IMR-90 (cell line): Measurements from ENCODE around the gene ZMIZ1. TPM values are rescaled to one million over a fixed set of nuclear protein-coding genes. Genes with fewer than 3 reads are reported as not detected.

Experiments used
- ATAC-seq: fragments of 200-7000 bp; cut with Tn5 transposase; 2 replicates; pipeline ENCODE4 v1.9.1; 2020; ENCODE audit warnings: low read depth, mild to moderate bottlenecking, moderate library complexity
- BruUV-seq: library from RNA; stranded (reverse); fragments of 400-500 nt; replicated peaks from 2 replicates; lab custom pipeline; 2021; lab: Mats Ljungman, UMichigan
- CTCF ChIA-PET: fragments of 300-600 bp; formaldehyde crosslinking; extraction: SDS; loops from one replicate; lab custom pipeline; 2021; ENCODE audit warnings: antibody characterized with exemption; lab: Yijun Ruan, JAX
- POLR2A ChIA-PET: fragments of 300-600 bp; sonication (Branson Sonifier 250); formaldehyde crosslinking; loops from one replicate; lab custom pipeline; 2022; ENCODE audit warnings: antibody characterized with exemption; ENCODE audit not compliant: unreplicated experiment; lab: Charles Lee
- DNase-seq: peaks from one replicate; pipeline ENCODE4 v3.0.0; 2013
- H2AFZ ChIP-seq: replicated peaks from 2 replicates; pipeline ENCODE3; 2013; ENCODE audit warnings: low read length, mild to moderate bottlenecking; ENCODE audit not compliant: poor library complexity
- H2AK5ac ChIP-seq: 2 replicates; pipeline ENCODE4 v1.6.1; 2013; ENCODE audit warnings: low read depth, low read length, inconsistent platforms
- H2AK9ac ChIP-seq: replicated peaks from 2 replicates; pipeline ENCODE3; 2013; ENCODE audit warnings: mild to moderate bottlenecking, low read depth, low read length, moderate library complexity; ENCODE audit not compliant: poor library complexity
- H2BK120ac ChIP-seq: 2 replicates; pipeline ENCODE4 v1.6.1; 2013; ENCODE audit warnings: low read depth, low read length, inconsistent platforms
- H2BK15ac ChIP-seq: 3 replicates; pipeline ENCODE4 v1.6.1; 2013; ENCODE audit warnings: low read depth, low read length, inconsistent platforms
- H2BK20ac ChIP-seq: 2 replicates; pipeline ENCODE4 v1.6.1; 2013; ENCODE audit warnings: low read depth, mild to moderate bottlenecking, inconsistent platforms, low read length, moderate library complexity
- H2BK5ac ChIP-seq: 2 replicates; pipeline ENCODE4 v1.6.1; 2013; ENCODE audit warnings: mild to moderate bottlenecking, low read depth, low read length, inconsistent platforms; ENCODE audit not compliant: poor library complexity, severe bottlenecking
- H3K14ac ChIP-seq: replicated peaks from 2 replicates; pipeline ENCODE4 v1.6.1; 2013; ENCODE audit warnings: low read depth, low read length, inconsistent platforms
- H3K18ac ChIP-seq: 2 replicates; pipeline ENCODE4 v1.6.1; 2013; ENCODE audit warnings: low read depth, low read length, control low read depth
- H3K23ac ChIP-seq: 2 replicates; pipeline ENCODE4 v1.6.1; 2013; ENCODE audit warnings: low read depth, low read length, inconsistent platforms
- H3K27ac ChIP-seq: 2 replicates; pipeline ENCODE4 v1.5.1; 2013; ENCODE audit warnings: mild to moderate bottlenecking, control low read depth, low read length; ENCODE audit not compliant: insufficient read depth
- H3K27me3 ChIP-seq: 2 replicates; pipeline ENCODE4 v1.6.1; 2013; ENCODE audit warnings: low read length; ENCODE audit not compliant: control insufficient read depth, insufficient read depth
- H3K36me3 ChIP-seq: 2 replicates; pipeline ENCODE4 v1.6.1; 2013; ENCODE audit warnings: low read length, mixed read lengths; ENCODE audit not compliant: control insufficient read depth, insufficient read depth
- H3K4ac ChIP-seq: 2 replicates; pipeline ENCODE4 v1.6.1; 2013; ENCODE audit warnings: low read depth, low read length, inconsistent platforms
- H3K4me1 ChIP-seq: 2 replicates; pipeline ENCODE4 v1.6.1; 2013; ENCODE audit warnings: low read length, mixed read lengths; ENCODE audit not compliant: control insufficient read depth, insufficient read depth
- H3K4me2 ChIP-seq: 2 replicates; pipeline ENCODE4 v1.6.1; 2013; ENCODE audit warnings: low read depth, mild to moderate bottlenecking, control low read depth, low read length, moderate library complexity
- H3K4me3 ChIP-seq: 2 replicates; pipeline ENCODE4 v1.5.1; 2013; ENCODE audit warnings: low read depth, mild to moderate bottlenecking, control low read depth, low read length, moderate library complexity; ENCODE audit not compliant: insufficient read depth
- H3K56ac ChIP-seq: 2 replicates; pipeline ENCODE4 v1.6.1; 2013; ENCODE audit warnings: low read length, inconsistent platforms; ENCODE audit not compliant: insufficient read depth; ENCODE audit errors: extremely low read depth
- H3K79me1 ChIP-seq, 2 experiments: 2 replicates each; pipeline ENCODE4 v1.6.1; 2013; ENCODE audit warnings: low read length in 2 of 2, inconsistent platforms in 1 of 2, low read depth in 1 of 2
- H3K9ac ChIP-seq: 2 replicates; pipeline ENCODE4 v1.6.1; 2013; ENCODE audit warnings: low read depth, low read length, control low read depth
- H3K9me1 ChIP-seq: 2 replicates; pipeline ENCODE4 v1.6.1; 2013; ENCODE audit warnings: low read length, inconsistent platforms; ENCODE audit not compliant: insufficient read depth
- H3K9me3 ChIP-seq: 2 replicates; pipeline ENCODE4 v1.6.1; 2013; ENCODE audit warnings: low read length; ENCODE audit not compliant: control insufficient read depth, insufficient read depth
- H4K20me1 ChIP-seq: 2 replicates; pipeline ENCODE4 v1.6.1; 2013; ENCODE audit warnings: low read length, inconsistent platforms; ENCODE audit not compliant: insufficient read depth
- H4K5ac ChIP-seq: 2 replicates; pipeline ENCODE4 v1.6.1; 2013; ENCODE audit warnings: mild to moderate bottlenecking, low read depth, low read length, control low read depth
- H4K8ac ChIP-seq, 2 experiments: 2 replicates each; pipeline ENCODE4 v1.6.1; 2013; ENCODE audit warnings: low read depth in 2 of 2, low read length in 2 of 2, control low read depth in 1 of 2, inconsistent platforms in 1 of 2
- H4K91ac ChIP-seq: 2 replicates; pipeline ENCODE4 v1.6.1; 2013; ENCODE audit warnings: low read depth, low read length, inconsistent platforms; ENCODE audit not compliant: insufficient read depth
- BHLHE40 ChIP-seq: fragments of 150-350 bp; IDR thresholded peaks from 2 replicates; pipeline ENCODE4 v1.6.1; 2016; ENCODE audit warnings: mild to moderate bottlenecking, low read depth, low read length
- CEBPB ChIP-seq: IDR thresholded peaks from 2 replicates; pipeline ENCODE4 v1.6.1; 2012; ENCODE audit warnings: low read depth, low read length, improper control_type of control experiment
- FOS ChIP-seq: fragments of 150-350 bp; IDR thresholded peaks from 2 replicates; pipeline ENCODE4 v1.6.1; 2016; ENCODE audit warnings: low read depth, low read length
- MAZ ChIP-seq: IDR thresholded peaks from 2 replicates; pipeline ENCODE4 v1.6.1; 2012; ENCODE audit warnings: low read depth, mild to moderate bottlenecking, low read length, improper control_type of control experiment, moderate library complexity, borderline replicate concordance
- MXI1 ChIP-seq: IDR thresholded peaks from 2 replicates; pipeline ENCODE4 v1.6.1; 2012; ENCODE audit warnings: low read depth, mild to moderate bottlenecking, low read length, moderate library complexity, borderline replicate concordance
- POLR2A ChIP-seq: IDR thresholded peaks from 2 replicates; pipeline ENCODE4 v1.6.1; 2012; ENCODE audit warnings: mild to moderate bottlenecking, low read depth, low read length
- RAD21 ChIP-seq: IDR thresholded peaks from 2 replicates; pipeline ENCODE4 v1.6.1; 2012; ENCODE audit warnings: low read length, improper control_type of control experiment
- RCOR1 ChIP-seq: IDR thresholded peaks from 2 replicates; pipeline ENCODE4 v1.6.1; 2012; ENCODE audit warnings: mild to moderate bottlenecking, low read length, improper control_type of control experiment; ENCODE audit not compliant: insufficient replicate concordance
- RFX5 ChIP-seq: IDR thresholded peaks from 2 replicates; pipeline ENCODE4 v1.8.0; 2012; ENCODE audit warnings: low read depth, mild to moderate bottlenecking, low read length, moderate library complexity
- SMC3 ChIP-seq: fragments of 150-350 bp; IDR thresholded peaks from 2 replicates; pipeline ENCODE4 v1.6.1; 2016; ENCODE audit warnings: low read depth, mild to moderate bottlenecking, antibody characterized with exemption, low read length, moderate library complexity
- WGBS, 2 experiments: methylation state at CpG; one replicate each; pipeline versions ENCODE4 v1.1.5 to v1.1.7; 2013; ENCODE audit warnings: missing lambda C conversion rate in 2 of 2; ENCODE audit not compliant: insufficient read length in 1 of 2; ENCODE audit errors: extremely low coverage in 2 of 2; 5-methylcytosine and 5-hydroxymethylcytosine counted together
- dilution Hi-C: fragments of 300-500 bp; cut with HindIII; formaldehyde crosslinking; loops from one replicate; pipeline ENCODE4 v1.14.3; 2018; ENCODE audit warnings: low sequenced_read_pairs; ENCODE audit not compliant: unreplicated experiment
- in situ Hi-C: fragments of 300-500 bp; cut with MboI; formaldehyde crosslinking; loops from 3 replicates; pipeline ENCODE4 v1.14.3; 2019; ENCODE audit warnings: low sequenced_read_pairs, inconsistent platforms, mixed read lengths
- intact Hi-C: fragments of 100-400 bp; cut with micrococcal nuclease; formaldehyde crosslinking; loops from 2 replicates; pipeline ENCODE4 v1.10.0; 2022
- polyA plus RNA-seq, 3 experiments: library from polyadenylated mRNA; depleted of rRNA; stranded (reverse); fragments of >200 nt; gene quantifications; 2 replicates each; pipeline ENCODE4 v1.2.3, GENCODE V29; 2012; ENCODE audit warnings: low replicate concordance in 1 of 3
- total RNA-seq: library from RNA; depleted of rRNA; stranded (reverse); fragments of >200 nt; gene quantifications from 2 replicates; pipeline ENCODE4 v1.2.3, GENCODE V29; 2012
- TF ChIP-seq, protein P1 (sequence below): fragments of 150-350 bp; IDR thresholded peaks from 2 replicates; pipeline ENCODE4 v1.6.1; 2017; ENCODE audit warnings: mild to moderate bottlenecking, antibody characterized with exemption, low read length, low read depth

The ZMIZ1 gene
- total and polyA plus RNA-seq, 2 of the 4 experiments (the other 2 are of a cell fraction): 6.6 to 48.7 TPM

DNA sequence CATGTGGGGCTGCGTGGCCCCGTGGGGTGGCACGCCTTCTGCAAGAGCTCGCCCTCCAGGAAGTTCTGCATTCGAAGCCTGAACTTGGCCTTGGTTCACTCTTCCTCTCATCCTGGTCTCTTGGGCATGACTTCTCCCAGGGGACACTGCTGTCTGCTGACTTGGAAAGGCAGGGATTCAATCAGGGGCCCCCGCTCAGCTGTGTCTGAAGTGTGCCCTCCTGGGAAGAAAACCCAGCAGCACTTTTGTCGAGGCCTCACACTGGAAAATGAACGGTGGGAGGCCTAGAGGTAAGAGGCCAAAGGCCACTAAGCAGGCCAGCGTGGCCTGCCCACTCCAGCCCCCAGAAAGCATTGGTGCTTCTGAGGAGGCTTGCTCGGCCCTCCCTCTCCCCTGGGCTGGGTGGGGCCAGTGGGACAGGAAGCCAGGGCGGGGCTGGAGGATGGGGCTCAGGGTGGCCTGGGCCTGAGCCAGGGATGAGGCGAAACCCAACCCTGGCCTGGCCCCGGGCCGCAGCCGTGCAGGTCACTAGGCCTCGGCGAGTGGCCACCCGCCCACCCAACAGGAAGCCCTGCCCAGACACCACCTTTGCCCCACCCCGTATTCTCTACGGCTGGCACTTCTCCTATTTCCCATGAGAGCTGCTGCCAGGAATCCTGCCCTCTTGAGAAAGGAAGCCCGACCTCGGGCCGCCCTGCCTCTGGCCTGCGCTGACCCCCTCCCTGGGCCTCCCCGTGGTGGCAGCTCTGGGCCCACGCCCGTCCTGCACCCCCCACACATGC lies 81.1 kb downstream of the ZMIZ1 start:
- Histone ChIP-seq H3K18ac (peak overlapping the region; percentile 70), H2BK20ac (peak overlapping the region; percentile 97), H3K23ac (peak overlapping the region; percentile 96), H2AK9ac (peak overlapping the region; percentile 98), H2AFZ (peak overlapping the region; percentile 60), H3K14ac (peak overlapping the region; percentile 94), H3K9me1 (peaks cover 54% of the 10 kb centered on the region), H2BK15ac (peak overlapping the region; percentile 83; the same call in 2 of the 3 replicates), H2AK5ac (peak overlapping the region; percentile 97), H4K8ac (peak overlapping the region; percentile 92 to 94), H4K5ac (peak overlapping the region; percentile 88), H3K27ac (peak overlapping the region; percentile 96), H3K4me1 (peaks cover 62% of the 10 kb centered on the region), H2BK5ac (peak overlapping the region; percentile 99), H4K91ac (peak overlapping the region; percentile 99), H4K20me1 (no peaks in the 10 kb centered on the region), H3K9ac (peak overlapping the region; percentile 71), H3K56ac (peak overlapping the region; percentile 82), H3K79me1 (peaks cover 29 to 97% of the 10 kb centered on the region in 2 experiments), H3K4ac (peak overlapping the region; percentile 98), H3K4me3 (no peak overlapping the region), H3K36me3 (peaks cover 44% of the 10 kb centered on the region), H3K4me2 (no peak overlapping the region), H3K27me3 (no peaks in the 10 kb centered on the region), H3K9me3 (no peaks in the 10 kb centered on the region), H2BK120ac (peak overlapping the region; percentile 97)
- in situ Hi-C loops (no loop called here), intact Hi-C loops (no loop called here), dilution Hi-C loops (no loop called here)
- ATAC-seq: peak; percentile 59
- TF ChIP-seq MXI1 (no peak), BHLHE40 (no peak), RFX5 (no peak), MAZ (peak; percentile 82; the same call in 1 of the 2 replicates), FOS (peak; percentile 4; the same call in 1 of the 2 replicates), POLR2A (no peak; the same call in 1 of the 2 replicates), CEBPB (no peak), RAD21 (no peak), RCOR1 (no peak), SMC3 (0 out of 2 replicates have a peak, but pooled peaks have one; percentile 8)
- TF ChIP-seq, protein P1, sequence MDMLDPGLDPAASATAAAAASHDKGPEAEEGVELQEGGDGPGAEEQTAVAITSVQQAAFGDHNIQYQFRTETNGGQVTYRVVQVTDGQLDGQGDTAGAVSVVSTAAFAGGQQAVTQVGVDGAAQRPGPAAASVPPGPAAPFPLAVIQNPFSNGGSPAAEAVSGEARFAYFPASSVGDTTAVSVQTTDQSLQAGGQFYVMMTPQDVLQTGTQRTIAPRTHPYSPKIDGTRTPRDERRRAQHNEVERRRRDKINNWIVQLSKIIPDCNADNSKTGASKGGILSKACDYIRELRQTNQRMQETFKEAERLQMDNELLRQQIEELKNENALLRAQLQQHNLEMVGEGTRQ: no peak
- BruUV-seq: no TSS peak
- POLR2A ChIA-PET: no interaction called here
- WGBS, 2 experiments: 33% methylated on average over 3 of the region's 27 CpGs; no CpG with 5 or more reads in 1 of the 2 experiments
- CTCF ChIA-PET: no interaction called here
- peak; percentile 61 for DNase-seq
